Measurements from ENCODE around the gene EXD3. TPM values are rescaled to one million over a fixed set of nuclear protein-coding genes. Genes with fewer than 3 reads are reported as not detected.
A peak's percentile ranks its signal among the peaks of the same experiment; 100 is the strongest.

Gene EXD3
- total and polyA plus RNA-seq, 2 of the 4 experiments (the other 2 are of a cell fraction): 1.1 to 7.4 TPM

GRCh38 chr9:137268538-137269201 lies 154.3 kb downstream of the EXD3 start:
- Histone ChIP-seq H3K9ac (ENCODE audit: low read depth, low read length) (no peak overlapping the region), H3K9me1 (ENCODE audit: insufficient read depth, low read length) (peaks cover 14% of the 10 kb centered on the region), H3K14ac (replicated peaks; ENCODE audit: low read depth, low read length) (peak overlapping the region; percentile 55), H4K5ac (ENCODE audit: low read depth, low read length) (no peak overlapping the region), H2BK20ac (ENCODE audit: low read depth, low read length) (peak overlapping the region; percentile 48; the same call in 1 of the 2 replicates), H3K56ac (ENCODE audit: extremely low read depth, insufficient read depth, low read length) (no peak overlapping the region), H2BK15ac (ENCODE audit: low read depth, low read length) (peak overlapping the region; percentile 27; the same call in 1 of the 3 replicates), H3K79me1 (ENCODE audit: low read depth in 1 of 2, low read length in 2 of 2) (peaks cover 13 to 65% of the 10 kb centered on the region in 2 experiments; a peak in 3 of 4 replicates), H2AFZ (replicated peaks; ENCODE audit: low read length, poor library complexity) (peak overlapping the region; percentile 44), H4K8ac (ENCODE audit: low read depth in 2 of 2, low read length in 2 of 2) (peak overlapping the region; percentile 19 to 35; a peak in 3 of 4 replicates), H3K36me3 (ENCODE audit: control insufficient read depth, insufficient read depth, low read length) (peaks cover 63% of the 10 kb centered on the region), H3K4ac (ENCODE audit: low read depth, low read length) (peak overlapping the region; percentile 68), H3K4me2 (ENCODE audit: low read depth, low read length) (peak overlapping the region; percentile 5; the same call in 1 of the 2 replicates), H3K27ac (ENCODE audit: insufficient read depth, low read length) (peak overlapping the region; percentile 36; the same call in 1 of the 2 replicates), H4K20me1 (ENCODE audit: insufficient read depth, low read length) (peaks cover 30% of the 10 kb centered on the region), H3K4me1 (ENCODE audit: control insufficient read depth, insufficient read depth, low read length) (peaks cover 12% of the 10 kb centered on the region), H3K9me3 (ENCODE audit: control insufficient read depth, insufficient read depth, low read length) (no peaks in the 10 kb centered on the region), H2AK5ac (ENCODE audit: low read depth, low read length) (peak overlapping the region; percentile 93), H3K27me3 (ENCODE audit: control insufficient read depth, insufficient read depth, low read length) (no peaks in the 10 kb centered on the region), H2AK9ac (replicated peaks; ENCODE audit: low read depth, low read length, poor library complexity) (peak overlapping the region; percentile 62), H3K23ac (ENCODE audit: low read depth, low read length) (peak overlapping the region; percentile 59; the same call in 1 of the 2 replicates), H2BK120ac (ENCODE audit: low read depth, low read length) (peak overlapping the region; percentile 52), H2BK5ac (ENCODE audit: low read depth, low read length, poor library complexity, severe bottlenecking) (peak overlapping the region; percentile 9), H3K18ac (ENCODE audit: low read depth, low read length) (no peak overlapping the region), H4K91ac (ENCODE audit: insufficient read depth, low read depth, low read length) (no peak overlapping the region; the same call in 1 of the 2 replicates), H3K4me3 (ENCODE audit: insufficient read depth, low read depth, low read length) (no peak overlapping the region)
- no peak for DNase-seq
- 100% methylated on average over 2 of the region's 19 CpGs; no CpG with 5 or more reads in 1 of the 2 experiments for WGBS, 2 experiments (ENCODE audit: extremely low coverage in 2 of 2, insufficient read length in 1 of 2)
- no peak; the same call in 1 of the 2 replicates for ATAC-seq (ENCODE audit: low read depth)
- dilution Hi-C loops (cut with HindIII; ENCODE audit: low sequenced_read_pairs, unreplicated experiment): no loop called here
- CTCF ChIA-PET: no interaction called here
- no TSS peak for BruUV-seq (replicated peaks)
- in situ Hi-C loops (cut with MboI; ENCODE audit: low sequenced_read_pairs): no loop called here
- peak; percentile 74 for TF ChIP-seq NFE2L2 (IDR thresholded peaks at IDR 0.05; ENCODE audit: low read depth, low read length)
- no peak for TF ChIP-seq CTCF (conservative IDR thresholded peaks at IDR 0.05; ENCODE audit: low read depth, low read length)
- POLR2A ChIA-PET (ENCODE audit: unreplicated experiment): no interaction called here
- intact Hi-C loops (cut with micrococcal nuclease): no loop called here

Data from IMR-90 (cell line).